ENCODE data around the gene COL27A1. TPM values are rescaled to one million over a fixed set of nuclear protein-coding genes. Genes with fewer than 3 reads are reported as not detected.
A peak's percentile ranks its signal among the peaks of the same experiment; 100 is the strongest.

The COL27A1 gene
- polyA plus RNA-seq, 2 of the 4 experiments (the other 2 are of a cell fraction): 6.9 to 20.6 TPM

- Histone ChIP-seq H3K4me1 (peaks cover 29% of the 10 kb centered on the region), H3K9me3 (no peaks in the 10 kb centered on the region), H3K4me2 (no peak overlapping the region), H3K4me3 (no peak overlapping the region), H3K27ac (peak overlapping the region; percentile 9 to 57; a peak in 4 of 6 replicates)
- TF ChIP-seq EHF (CRISPR knock-in tag; IDR thresholded peaks at IDR 0.05) (no peak), PHF8 (IDR thresholded peaks at IDR 0.05; ENCODE audit: borderline replicate concordance, low read depth) (no peak), FOSB (CRISPR knock-in tag; IDR thresholded peaks at IDR 0.05) (no peak), NR3C1 (IDR thresholded peaks at IDR 0.05) (no peak), CHD2 (IDR thresholded peaks at IDR 0.05; ENCODE audit: low read length, partially characterized antibody) (no peak), ZSCAN20 (CRISPR knock-in tag; IDR thresholded peaks at IDR 0.05) (no peak), RARB (CRISPR knock-in tag; IDR thresholded peaks at IDR 0.05) (no peak), BCL3 (IDR thresholded peaks at IDR 0.05) (no peak), MAZ (IDR thresholded peaks at IDR 0.05; ENCODE audit: borderline replicate concordance, low read depth, low read length) (no peak), TFCP2L1 (CRISPR knock-in tag; IDR thresholded peaks at IDR 0.05) (no peak), MAFK (IDR thresholded peaks at IDR 0.05; ENCODE audit: partially characterized antibody) (no peak), JUNB (IDR thresholded peaks at IDR 0.05) (no peak), EHMT2 (IDR thresholded peaks at IDR 0.05; ENCODE audit: low read depth) (no peak), ZFP36 (IDR thresholded peaks at IDR 0.05; ENCODE audit: borderline replicate concordance, partially characterized antibody) (no peak), ZNF302 (CRISPR knock-in tag; IDR thresholded peaks at IDR 0.05) (no peak)
- TF ChIP-seq, protein P1, sequence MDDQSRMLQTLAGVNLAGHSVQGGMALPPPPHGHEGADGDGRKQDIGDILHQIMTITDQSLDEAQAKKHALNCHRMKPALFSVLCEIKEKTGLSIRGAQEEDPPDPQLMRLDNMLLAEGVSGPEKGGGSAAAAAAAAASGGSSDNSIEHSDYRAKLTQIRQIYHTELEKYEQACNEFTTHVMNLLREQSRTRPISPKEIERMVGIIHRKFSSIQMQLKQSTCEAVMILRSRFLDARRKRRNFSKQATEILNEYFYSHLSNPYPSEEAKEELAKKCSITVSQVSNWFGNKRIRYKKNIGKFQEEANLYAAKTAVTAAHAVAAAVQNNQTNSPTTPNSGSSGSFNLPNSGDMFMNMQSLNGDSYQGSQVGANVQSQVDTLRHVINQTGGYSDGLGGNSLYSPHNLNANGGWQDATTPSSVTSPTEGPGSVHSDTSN (IDR thresholded peaks at IDR 0.05): no peak
- TF ChIP-seq, protein P2, sequence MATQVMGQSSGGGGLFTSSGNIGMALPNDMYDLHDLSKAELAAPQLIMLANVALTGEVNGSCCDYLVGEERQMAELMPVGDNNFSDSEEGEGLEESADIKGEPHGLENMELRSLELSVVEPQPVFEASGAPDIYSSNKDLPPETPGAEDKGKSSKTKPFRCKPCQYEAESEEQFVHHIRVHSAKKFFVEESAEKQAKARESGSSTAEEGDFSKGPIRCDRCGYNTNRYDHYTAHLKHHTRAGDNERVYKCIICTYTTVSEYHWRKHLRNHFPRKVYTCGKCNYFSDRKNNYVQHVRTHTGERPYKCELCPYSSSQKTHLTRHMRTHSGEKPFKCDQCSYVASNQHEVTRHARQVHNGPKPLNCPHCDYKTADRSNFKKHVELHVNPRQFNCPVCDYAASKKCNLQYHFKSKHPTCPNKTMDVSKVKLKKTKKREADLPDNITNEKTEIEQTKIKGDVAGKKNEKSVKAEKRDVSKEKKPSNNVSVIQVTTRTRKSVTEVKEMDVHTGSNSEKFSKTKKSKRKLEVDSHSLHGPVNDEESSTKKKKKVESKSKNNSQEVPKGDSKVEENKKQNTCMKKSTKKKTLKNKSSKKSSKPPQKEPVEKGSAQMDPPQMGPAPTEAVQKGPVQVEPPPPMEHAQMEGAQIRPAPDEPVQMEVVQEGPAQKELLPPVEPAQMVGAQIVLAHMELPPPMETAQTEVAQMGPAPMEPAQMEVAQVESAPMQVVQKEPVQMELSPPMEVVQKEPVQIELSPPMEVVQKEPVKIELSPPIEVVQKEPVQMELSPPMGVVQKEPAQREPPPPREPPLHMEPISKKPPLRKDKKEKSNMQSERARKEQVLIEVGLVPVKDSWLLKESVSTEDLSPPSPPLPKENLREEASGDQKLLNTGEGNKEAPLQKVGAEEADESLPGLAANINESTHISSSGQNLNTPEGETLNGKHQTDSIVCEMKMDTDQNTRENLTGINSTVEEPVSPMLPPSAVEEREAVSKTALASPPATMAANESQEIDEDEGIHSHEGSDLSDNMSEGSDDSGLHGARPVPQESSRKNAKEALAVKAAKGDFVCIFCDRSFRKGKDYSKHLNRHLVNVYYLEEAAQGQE (IDR thresholded peaks at IDR 0.05): no peak
- TF ChIP-seq, protein P3, sequence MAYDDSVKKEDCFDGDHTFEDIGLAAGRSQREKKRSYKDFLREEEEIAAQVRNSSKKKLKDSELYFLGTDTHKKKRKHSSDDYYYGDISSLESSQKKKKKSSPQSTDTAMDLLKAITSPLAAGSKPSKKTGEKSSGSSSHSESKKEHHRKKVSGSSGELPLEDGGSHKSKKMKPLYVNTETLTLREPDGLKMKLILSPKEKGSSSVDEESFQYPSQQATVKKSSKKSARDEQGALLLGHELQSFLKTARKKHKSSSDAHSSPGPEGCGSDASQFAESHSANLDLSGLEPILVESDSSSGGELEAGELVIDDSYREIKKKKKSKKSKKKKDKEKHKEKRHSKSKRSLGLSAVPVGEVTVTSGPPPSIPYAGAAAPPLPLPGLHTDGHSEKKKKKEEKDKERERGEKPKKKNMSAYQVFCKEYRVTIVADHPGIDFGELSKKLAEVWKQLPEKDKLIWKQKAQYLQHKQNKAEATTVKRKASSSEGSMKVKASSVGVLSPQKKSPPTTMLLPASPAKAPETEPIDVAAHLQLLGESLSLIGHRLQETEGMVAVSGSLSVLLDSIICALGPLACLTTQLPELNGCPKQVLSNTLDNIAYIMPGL (CRISPR knock-in tag; IDR thresholded peaks at IDR 0.05; ENCODE audit: borderline replicate concordance): no peak
- TF ChIP-seq, protein P4, sequence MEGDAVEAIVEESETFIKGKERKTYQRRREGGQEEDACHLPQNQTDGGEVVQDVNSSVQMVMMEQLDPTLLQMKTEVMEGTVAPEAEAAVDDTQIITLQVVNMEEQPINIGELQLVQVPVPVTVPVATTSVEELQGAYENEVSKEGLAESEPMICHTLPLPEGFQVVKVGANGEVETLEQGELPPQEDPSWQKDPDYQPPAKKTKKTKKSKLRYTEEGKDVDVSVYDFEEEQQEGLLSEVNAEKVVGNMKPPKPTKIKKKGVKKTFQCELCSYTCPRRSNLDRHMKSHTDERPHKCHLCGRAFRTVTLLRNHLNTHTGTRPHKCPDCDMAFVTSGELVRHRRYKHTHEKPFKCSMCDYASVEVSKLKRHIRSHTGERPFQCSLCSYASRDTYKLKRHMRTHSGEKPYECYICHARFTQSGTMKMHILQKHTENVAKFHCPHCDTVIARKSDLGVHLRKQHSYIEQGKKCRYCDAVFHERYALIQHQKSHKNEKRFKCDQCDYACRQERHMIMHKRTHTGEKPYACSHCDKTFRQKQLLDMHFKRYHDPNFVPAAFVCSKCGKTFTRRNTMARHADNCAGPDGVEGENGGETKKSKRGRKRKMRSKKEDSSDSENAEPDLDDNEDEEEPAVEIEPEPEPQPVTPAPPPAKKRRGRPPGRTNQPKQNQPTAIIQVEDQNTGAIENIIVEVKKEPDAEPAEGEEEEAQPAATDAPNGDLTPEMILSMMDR (IDR thresholded peaks at IDR 0.05): no peak
- POLR2A ChIA-PET: no interaction called here
- WGBS (ENCODE audit: missing lambda C conversion rate): 68% methylated on average over 1 of the region's 1 CpG
- CTCF ChIA-PET: interaction anchor here (1.4 to 3.6 kb wide), 6 partner anchors 16 to 179 kb away, joined by 3 to 12 read pairs (median 7); partner anchors contain the start of gene COL27A1
- DNase-seq (ENCODE audit: low read depth in 1 of 2, low spot score in 1 of 2) (no peak), ATAC-seq (no peak), FAIRE-seq (no peak)
These were observed 43.0 kb upstream of the COL27A1 start for GRCh38 chr9:114112325-114112724.

Measured in A549 (cell line).